HL-60 (cell line): ENCODE measurements around the gene UQCRQ.

Source experiments
- TF ChIP-seq, protein P1 (sequence below): IDR thresholded peaks from 2 replicates; pipeline ENCODE4 v1.6.1; 2012; ENCODE audit warnings: low read depth; ENCODE audit not compliant: insufficient replicate concordance
- TF ChIP-seq, protein P2 (sequence below): IDR thresholded peaks from one replicate; pipeline ENCODE4 v1.5.1; 2011; ENCODE audit warnings: low read length, control low read depth, inconsistent platforms; ENCODE audit not compliant: insufficient read depth

- TF ChIP-seq, protein P1, sequence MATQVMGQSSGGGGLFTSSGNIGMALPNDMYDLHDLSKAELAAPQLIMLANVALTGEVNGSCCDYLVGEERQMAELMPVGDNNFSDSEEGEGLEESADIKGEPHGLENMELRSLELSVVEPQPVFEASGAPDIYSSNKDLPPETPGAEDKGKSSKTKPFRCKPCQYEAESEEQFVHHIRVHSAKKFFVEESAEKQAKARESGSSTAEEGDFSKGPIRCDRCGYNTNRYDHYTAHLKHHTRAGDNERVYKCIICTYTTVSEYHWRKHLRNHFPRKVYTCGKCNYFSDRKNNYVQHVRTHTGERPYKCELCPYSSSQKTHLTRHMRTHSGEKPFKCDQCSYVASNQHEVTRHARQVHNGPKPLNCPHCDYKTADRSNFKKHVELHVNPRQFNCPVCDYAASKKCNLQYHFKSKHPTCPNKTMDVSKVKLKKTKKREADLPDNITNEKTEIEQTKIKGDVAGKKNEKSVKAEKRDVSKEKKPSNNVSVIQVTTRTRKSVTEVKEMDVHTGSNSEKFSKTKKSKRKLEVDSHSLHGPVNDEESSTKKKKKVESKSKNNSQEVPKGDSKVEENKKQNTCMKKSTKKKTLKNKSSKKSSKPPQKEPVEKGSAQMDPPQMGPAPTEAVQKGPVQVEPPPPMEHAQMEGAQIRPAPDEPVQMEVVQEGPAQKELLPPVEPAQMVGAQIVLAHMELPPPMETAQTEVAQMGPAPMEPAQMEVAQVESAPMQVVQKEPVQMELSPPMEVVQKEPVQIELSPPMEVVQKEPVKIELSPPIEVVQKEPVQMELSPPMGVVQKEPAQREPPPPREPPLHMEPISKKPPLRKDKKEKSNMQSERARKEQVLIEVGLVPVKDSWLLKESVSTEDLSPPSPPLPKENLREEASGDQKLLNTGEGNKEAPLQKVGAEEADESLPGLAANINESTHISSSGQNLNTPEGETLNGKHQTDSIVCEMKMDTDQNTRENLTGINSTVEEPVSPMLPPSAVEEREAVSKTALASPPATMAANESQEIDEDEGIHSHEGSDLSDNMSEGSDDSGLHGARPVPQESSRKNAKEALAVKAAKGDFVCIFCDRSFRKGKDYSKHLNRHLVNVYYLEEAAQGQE: no peak
- TF ChIP-seq, protein P2, sequence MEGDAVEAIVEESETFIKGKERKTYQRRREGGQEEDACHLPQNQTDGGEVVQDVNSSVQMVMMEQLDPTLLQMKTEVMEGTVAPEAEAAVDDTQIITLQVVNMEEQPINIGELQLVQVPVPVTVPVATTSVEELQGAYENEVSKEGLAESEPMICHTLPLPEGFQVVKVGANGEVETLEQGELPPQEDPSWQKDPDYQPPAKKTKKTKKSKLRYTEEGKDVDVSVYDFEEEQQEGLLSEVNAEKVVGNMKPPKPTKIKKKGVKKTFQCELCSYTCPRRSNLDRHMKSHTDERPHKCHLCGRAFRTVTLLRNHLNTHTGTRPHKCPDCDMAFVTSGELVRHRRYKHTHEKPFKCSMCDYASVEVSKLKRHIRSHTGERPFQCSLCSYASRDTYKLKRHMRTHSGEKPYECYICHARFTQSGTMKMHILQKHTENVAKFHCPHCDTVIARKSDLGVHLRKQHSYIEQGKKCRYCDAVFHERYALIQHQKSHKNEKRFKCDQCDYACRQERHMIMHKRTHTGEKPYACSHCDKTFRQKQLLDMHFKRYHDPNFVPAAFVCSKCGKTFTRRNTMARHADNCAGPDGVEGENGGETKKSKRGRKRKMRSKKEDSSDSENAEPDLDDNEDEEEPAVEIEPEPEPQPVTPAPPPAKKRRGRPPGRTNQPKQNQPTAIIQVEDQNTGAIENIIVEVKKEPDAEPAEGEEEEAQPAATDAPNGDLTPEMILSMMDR: no peak
Observed at GRCh38 chr5:132850066-132850465, 16.4 kb upstream of the UQCRQ start.
